HG03103 (cell line): ENCODE measurements around the gene FOXO1.

ENCODE experiments used
- ATAC-seq: cut with Tn5 transposase; IDR thresholded peaks from one replicate; pipeline ENCODE4 v1.9.1; 2021; ENCODE audit warnings: low read depth; ENCODE audit not compliant: unreplicated experiment

Gene FOXO1

GRCh38 chr13:40585911-40586471 lies 80.5 kb downstream of the FOXO1 start:
- ATAC-seq, result no peak

- ATAC-seq, result no peak
Measured at GRCh38 chr13:40583738-40584137, 82.7 kb downstream of the FOXO1 start.

GRCh38 chr13:40582531-40582930 lies 83.9 kb downstream of the FOXO1 start:
- ATAC-seq, result no peak

- ATAC-seq, result no peak
Measured at GRCh38 chr13:40581277-40581579, 85.2 kb downstream of the FOXO1 start.

GRCh38 chr13:40580566-40581276 lies 85.7 kb downstream of the FOXO1 start:
- no peak for ATAC-seq

- ATAC-seq, result no peak
Measured at GRCh38 chr13:40579535-40579934, 86.9 kb downstream of the FOXO1 start.

- no peak for ATAC-seq
Measured at GRCh38 chr13:40578055-40578454, 88.4 kb downstream of the FOXO1 start.

- ATAC-seq, result no peak
Measured at GRCh38 chr13:40576369-40576768, 90.1 kb downstream of the FOXO1 start.

GRCh38 chr13:40572961-40573360 lies 93.5 kb downstream of the FOXO1 start:
- ATAC-seq, result no peak

GRCh38 chr13:40571338-40571963 lies 95.0 kb downstream of the FOXO1 start:
- ATAC-seq, result no peak

- no peak for ATAC-seq
Measured at GRCh38 chr13:40570930-40571329, 95.5 kb downstream of the FOXO1 start.

- ATAC-seq, result no peak
Measured at GRCh38 chr13:40569024-40569350, 97.5 kb downstream of the FOXO1 start.

- no peak for ATAC-seq
Measured at GRCh38 chr13:40568246-40569023, 98.0 kb downstream of the FOXO1 start.

GRCh38 chr13:40566811-40567210 lies 99.6 kb downstream of the FOXO1 start:
- ATAC-seq, result no peak

- no peak for ATAC-seq
Measured at GRCh38 chr13:40565282-40566148, 100.9 kb downstream of the FOXO1 start.

- no peak for ATAC-seq
Measured at GRCh38 chr13:40564342-40565001, 102.0 kb downstream of the FOXO1 start.

- ATAC-seq, result no peak
Measured at GRCh38 chr13:40563350-40564125, 102.9 kb downstream of the FOXO1 start.

- no peak for ATAC-seq
Measured at GRCh38 chr13:40562975-40563349, 103.5 kb downstream of the FOXO1 start.

- ATAC-seq, result no peak
Measured at GRCh38 chr13:40559915-40560314, 106.5 kb downstream of the FOXO1 start.
